HG03432 (cell line): ENCODE results near the gene CFHR4.
A peak's percentile ranks its signal among the peaks of the same experiment; 100 is the strongest.
"Not testable (repeated sequence)": the region's sequence is repeated elsewhere in the genome, so short reads cannot be mapped to it uniquely, and the experiment has no call there.

Experiments used
- ATAC-seq: cut with Tn5 transposase; IDR thresholded peaks from one replicate; pipeline ENCODE4 v1.9.1; 2021; ENCODE audit warnings: mild to moderate bottlenecking, moderate library complexity; ENCODE audit not compliant: unreplicated experiment

The CFHR4 gene

GRCh38 chr1:196887515-196888239 is at the start of gene CFHR4:
Gene CFHR4, plus strand, starts transcription at chr1:196888052. Its CDS starts 99 bp downstream, at chr1:196888151.
- ATAC-seq, result peak; percentile 99

- ATAC-seq, result not testable (repeated sequence)
These were observed 38.0 kb upstream of the CFHR4 start for GRCh38 chr1:196849613-196850492.

GRCh38 chr1:196856053-196856452 is 31.8 kb upstream of the CFHR4 start:
- no peak for ATAC-seq

GRCh38 chr1:196857188-196857587 is 30.7 kb upstream of the CFHR4 start:
- no peak for ATAC-seq

- ATAC-seq, result no peak
These were observed 29.0 kb upstream of the CFHR4 start for GRCh38 chr1:196858811-196859210.

- no peak for ATAC-seq
These were observed 27.4 kb upstream of the CFHR4 start for GRCh38 chr1:196860323-196860884.

GRCh38 chr1:196861429-196861828 is 26.4 kb upstream of the CFHR4 start:
- ATAC-seq, result no peak

- no peak for ATAC-seq
These were observed 20.9 kb upstream of the CFHR4 start for GRCh38 chr1:196866974-196867373.

- ATAC-seq, result no peak
These were observed 14.5 kb upstream of the CFHR4 start for GRCh38 chr1:196873385-196873784.

GRCh38 chr1:196875935-196876334 is 11.9 kb upstream of the CFHR4 start:
- ATAC-seq, result no peak

GRCh38 chr1:196877964-196878363 is 9.9 kb upstream of the CFHR4 start:
- ATAC-seq, result no peak

GRCh38 chr1:196886560-196886959 is 1.3 kb upstream of the CFHR4 start:
- ATAC-seq, result not testable (repeated sequence)

- no peak for ATAC-seq
These were observed 2.8 kb downstream of the CFHR4 start for GRCh38 chr1:196890668-196891067.

GRCh38 chr1:196891251-196891650 is 3.4 kb downstream of the CFHR4 start:
- ATAC-seq, result no peak

- no peak for ATAC-seq
These were observed 8.5 kb downstream of the CFHR4 start for GRCh38 chr1:196896355-196896754.

- no peak for ATAC-seq
These were observed 9.4 kb downstream of the CFHR4 start for GRCh38 chr1:196897158-196897828.

GRCh38 chr1:196902344-196902743 is 14.5 kb downstream of the CFHR4 start:
- ATAC-seq, result no peak

GRCh38 chr1:196910215-196910614 is 22.4 kb downstream of the CFHR4 start:
- ATAC-seq, result no peak

- not testable (repeated sequence) for ATAC-seq
These were observed 24.4 kb downstream of the CFHR4 start for GRCh38 chr1:196912283-196912682.

GRCh38 chr1:196926839-196927238 is 39.0 kb downstream of the CFHR4 start:
- ATAC-seq, result not testable (repeated sequence)

GRCh38 chr1:196932853-196933252 is 45.0 kb downstream of the CFHR4 start:
- ATAC-seq, result not testable (repeated sequence)
